ENCODE data around the gene EPN2.
"Not testable (repeated sequence)": the region's sequence is repeated elsewhere in the genome, so short reads cannot be mapped to it uniquely, and the experiment has no call there.

The EPN2 gene

DNA sequence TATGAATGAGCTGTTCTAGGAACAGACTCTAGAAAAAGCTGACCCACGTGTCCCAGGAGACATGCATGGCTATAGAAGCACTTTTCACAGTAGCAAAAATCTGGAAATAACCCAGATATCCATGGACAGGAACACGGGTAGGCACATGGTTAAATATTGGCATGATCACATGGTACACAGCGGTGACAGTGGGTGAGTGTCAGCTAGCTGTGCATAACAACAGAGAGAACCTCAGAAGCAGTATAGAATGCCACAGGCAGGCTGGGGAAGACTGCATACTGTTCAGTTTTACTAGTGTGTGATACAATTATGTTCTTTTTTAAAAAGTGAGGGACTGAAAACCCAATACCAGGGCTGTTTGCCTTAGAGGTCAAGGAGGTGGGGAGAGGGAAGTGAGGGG lies 31.4 kb downstream of the EPN2 start:
- DNase-seq (ENCODE audit: low read depth in 2 of 2), result no peak

- DNase-seq (ENCODE audit: low read depth in 2 of 2), result no peak
Measured at GRCh38 chr17:19269106-19269505, 31.9 kb downstream of the EPN2 start.

- no peak for DNase-seq (ENCODE audit: low read depth in 2 of 2)
Measured at GRCh38 chr17:19269641-19270040, 32.5 kb downstream of the EPN2 start.

- no peak for DNase-seq (ENCODE audit: low read depth in 2 of 2)
Measured at GRCh38 chr17:19270347-19270703, 33.2 kb downstream of the EPN2 start.

- DNase-seq (ENCODE audit: low read depth in 2 of 2), result no peak
Measured at GRCh38 chr17:19270704-19271611, 33.8 kb downstream of the EPN2 start.

DNA sequence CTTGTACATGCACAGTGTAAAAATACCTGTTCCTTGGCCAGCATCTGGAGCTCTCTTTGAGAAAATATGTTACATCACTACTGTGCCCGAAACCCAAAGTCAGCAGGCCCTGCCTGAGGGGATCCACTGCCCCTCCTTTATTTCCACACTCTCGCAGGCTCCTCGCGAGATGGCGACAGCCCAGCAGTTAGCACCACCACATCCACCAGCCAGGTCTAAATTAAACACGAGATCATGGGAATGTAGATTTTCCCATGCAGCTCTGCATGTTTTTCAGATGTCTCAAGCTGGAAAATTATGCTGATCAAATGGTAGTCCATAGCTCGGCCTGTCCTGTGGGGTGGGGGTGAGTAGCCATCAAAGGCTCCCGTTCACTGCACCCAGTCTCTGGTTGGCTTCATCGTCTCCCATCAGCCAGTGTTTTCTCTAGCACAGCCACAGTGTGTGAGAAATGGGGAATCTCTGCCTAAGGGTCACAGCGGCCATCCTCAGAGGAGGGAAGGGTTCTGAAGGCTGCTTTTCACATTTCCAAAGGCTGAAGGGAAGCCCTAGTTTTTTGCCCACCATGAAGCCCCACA lies 34.7 kb downstream of the EPN2 start:
- no peak for DNase-seq (ENCODE audit: low read depth in 2 of 2)

DNA sequence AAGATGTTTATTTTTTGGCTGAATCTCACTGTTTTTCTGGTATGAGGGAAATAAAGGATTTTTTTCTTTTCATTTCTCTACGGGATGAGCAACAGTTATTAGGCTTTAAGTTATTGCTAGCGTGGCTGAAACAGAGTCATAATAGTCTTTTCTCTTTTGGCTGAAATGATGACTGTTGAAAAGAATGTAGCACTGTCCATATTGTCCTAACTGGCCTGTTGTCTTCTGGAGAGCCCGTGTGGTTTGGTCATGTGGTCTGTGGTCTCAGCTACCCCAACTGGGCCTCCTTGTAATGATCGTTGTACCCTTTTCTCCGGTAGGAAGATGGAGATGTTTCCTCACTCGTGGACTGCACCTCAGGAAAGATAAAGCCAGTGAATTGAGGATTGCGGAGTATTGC lies 36.6 kb downstream of the EPN2 start:
- DNase-seq (ENCODE audit: low read depth in 2 of 2), result no peak

- DNase-seq (ENCODE audit: low read depth in 2 of 2), result no peak
Measured at GRCh38 chr17:19274893-19275292, 37.7 kb downstream of the EPN2 start.

- DNase-seq (ENCODE audit: low read depth in 2 of 2), result no peak
Measured at GRCh38 chr17:19275457-19276127, 38.4 kb downstream of the EPN2 start.

DNA sequence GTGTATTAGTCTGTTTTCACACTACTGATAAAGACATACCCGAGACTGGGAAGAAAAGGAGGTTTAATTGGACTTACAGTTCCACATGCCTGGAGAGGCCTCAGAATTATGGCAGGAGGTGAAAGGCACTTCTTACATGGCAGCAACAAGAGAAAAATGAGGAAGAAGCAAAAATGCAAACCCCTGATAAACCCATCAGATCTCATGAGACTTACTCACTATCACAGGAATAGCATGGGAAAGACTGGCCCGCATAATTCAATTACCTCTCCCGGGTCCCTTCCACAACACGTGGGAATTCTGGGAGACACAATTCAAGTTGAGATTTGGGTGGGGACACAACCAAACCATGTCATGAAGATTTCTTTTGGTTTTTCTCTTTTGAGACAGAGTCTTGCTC lies 41.1 kb downstream of the EPN2 start:
- DNase-seq (ENCODE audit: low read depth in 2 of 2), result not testable (repeated sequence)

- DNase-seq (ENCODE audit: low read depth in 2 of 2), result no peak
Measured at GRCh38 chr17:19278729-19279128, 41.6 kb downstream of the EPN2 start.

DNA sequence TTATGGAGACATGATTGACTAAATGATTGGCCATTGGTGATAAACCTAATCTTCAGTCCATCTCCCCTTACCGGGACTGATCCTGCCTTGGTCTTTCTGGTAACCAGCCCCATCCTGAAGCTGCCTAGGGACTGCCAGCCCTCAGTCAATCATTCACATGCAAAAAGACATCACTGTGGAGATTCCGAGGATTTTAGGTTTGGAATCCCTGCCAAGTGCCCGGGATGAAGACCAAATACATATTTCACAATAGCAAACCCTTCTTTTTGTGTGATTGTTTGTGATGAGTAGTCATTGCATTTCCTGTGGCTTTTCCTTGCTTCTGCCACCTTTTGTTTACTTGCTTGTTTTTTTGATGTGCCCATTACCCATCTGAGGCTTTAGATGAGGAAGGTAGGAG lies 44.0 kb downstream of the EPN2 start:
- no peak for DNase-seq (ENCODE audit: low read depth in 2 of 2)

GRCh38 chr17:19284005-19284959 lies 47.1 kb downstream of the EPN2 start:
- no peak for DNase-seq (ENCODE audit: low read depth in 2 of 2)

DNA sequence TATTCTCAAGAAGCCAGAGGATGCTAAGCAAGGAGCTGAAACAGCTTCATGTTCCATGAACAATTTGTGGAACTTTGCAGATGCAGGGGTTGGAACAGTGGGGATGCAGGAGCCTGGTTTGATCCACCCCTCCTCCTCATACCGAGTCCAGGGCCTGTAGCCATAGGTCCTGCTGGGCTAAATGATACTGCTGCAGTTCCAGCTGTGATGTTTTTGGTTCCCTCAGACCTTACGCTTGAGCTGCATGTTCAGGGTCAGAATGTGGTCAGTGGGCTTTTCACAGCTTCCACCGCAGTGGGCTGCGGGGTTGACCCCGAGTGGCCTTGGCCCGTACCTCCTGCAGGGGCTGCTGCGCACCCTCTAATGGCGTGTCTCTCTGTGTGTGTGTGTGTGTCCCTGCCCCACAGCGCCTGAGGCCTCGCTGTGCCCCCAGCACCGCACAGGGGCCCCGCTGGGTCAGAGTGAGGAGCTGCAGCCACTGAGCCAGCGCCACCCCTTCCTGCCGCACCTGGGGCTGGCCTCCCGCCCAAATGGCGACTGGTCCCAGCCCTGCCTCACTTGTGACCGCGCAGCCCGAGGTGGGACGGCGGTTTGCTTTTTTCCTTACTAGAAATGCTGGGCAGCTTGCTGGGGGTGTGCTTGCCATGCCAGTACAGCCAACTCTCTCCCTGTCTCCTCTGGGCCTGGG lies 48.2 kb downstream of the EPN2 start:
- DNase-seq (ENCODE audit: low read depth in 2 of 2), result no peak

- DNase-seq (ENCODE audit: low read depth in 2 of 2), result no peak
Measured at GRCh38 chr17:19286751-19287341, 49.7 kb downstream of the EPN2 start.

DNA sequence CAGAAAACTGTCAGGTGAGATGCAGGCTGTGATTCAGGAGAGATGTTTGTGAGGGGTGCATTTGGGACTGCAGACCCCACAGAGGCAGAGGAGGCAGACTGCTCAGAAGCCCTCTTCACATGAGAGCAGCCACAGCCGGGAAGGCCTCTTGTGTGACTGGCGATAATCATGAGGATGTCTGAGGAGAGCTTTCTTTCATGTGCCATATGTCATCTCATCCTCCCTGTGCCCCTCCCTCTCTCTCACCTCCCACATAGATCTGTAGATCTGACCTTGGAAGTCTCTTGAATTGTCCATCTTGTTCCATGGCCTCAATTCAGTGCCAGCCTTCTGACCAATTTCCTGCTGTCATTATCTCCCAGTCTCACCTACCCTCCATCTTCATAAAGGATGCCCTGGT lies 50.5 kb downstream of the EPN2 start:
- no peak for DNase-seq (ENCODE audit: low read depth in 2 of 2)

DNA sequence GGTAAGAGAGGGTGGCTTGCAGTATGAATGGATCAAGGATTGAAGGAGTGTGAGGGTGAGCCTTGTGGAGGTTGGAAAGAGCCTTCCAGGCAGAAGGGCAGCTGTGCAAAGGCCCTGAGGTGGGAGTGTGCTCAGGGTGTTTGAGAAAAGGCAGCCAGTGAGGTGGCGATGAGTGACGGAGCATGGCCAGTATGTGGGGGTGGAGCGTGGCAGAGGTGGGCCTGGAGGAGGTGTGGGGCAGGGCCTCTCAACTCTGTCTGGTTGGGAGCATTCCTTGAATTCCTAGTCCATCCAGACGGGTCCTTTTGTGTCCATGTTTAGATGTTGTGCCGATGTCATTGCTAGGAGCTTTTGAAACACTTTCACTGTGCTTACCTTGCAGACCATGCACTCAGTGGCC lies 51.3 kb downstream of the EPN2 start:
- DNase-seq (ENCODE audit: low read depth in 2 of 2), result no peak

GRCh38 chr17:19290066-19290705 lies 53.0 kb downstream of the EPN2 start:
- no peak for DNase-seq (ENCODE audit: low read depth in 2 of 2)

GRCh38 chr17:19291646-19292376 lies 54.6 kb downstream of the EPN2 start:
- no peak for DNase-seq (ENCODE audit: low read depth in 2 of 2)

- DNase-seq (ENCODE audit: low read depth in 2 of 2), result no peak
Measured at GRCh38 chr17:19292377-19292711, 55.2 kb downstream of the EPN2 start.

Data from stimulated activated CD4-positive, alpha-beta T cell treated with anti-CD3 and anti-CD28 coated beads, Interleukin-12 subunit alpha, Interleukin-12 subunit beta, amount 100 ng/mL, for 24 hours (primary cell).